HG03460 (cell line): Measurements from ENCODE around the gene C11orf24.
A peak's percentile ranks its signal among the peaks of the same experiment; 100 is the strongest.
"Not testable (repeated sequence)": the region's sequence is repeated elsewhere in the genome, so short reads cannot be mapped to it uniquely, and the experiment has no call there.

ENCODE experiments used
- ATAC-seq: cut with Tn5 transposase; IDR thresholded peaks from one replicate; pipeline ENCODE4 v1.9.1; 2021; ENCODE audit not compliant: unreplicated experiment

The C11orf24 gene

GRCh38 chr11:68256331-68256741 lies 15.4 kb downstream of the C11orf24 start:
- ATAC-seq: no peak

- ATAC-seq: no peak
Observed at GRCh38 chr11:68255526-68255925, 16.2 kb downstream of the C11orf24 start.

- no peak for ATAC-seq
Observed at GRCh38 chr11:68254421-68254820, 17.4 kb downstream of the C11orf24 start.

GRCh38 chr11:68251765-68252164 lies 20.0 kb downstream of the C11orf24 start:
- ATAC-seq: no peak

- ATAC-seq: not testable (repeated sequence)
Observed at GRCh38 chr11:68244912-68245311, 26.9 kb downstream of the C11orf24 start.

- ATAC-seq: not testable (repeated sequence)
Observed at GRCh38 chr11:68243847-68244246, 27.9 kb downstream of the C11orf24 start.

DNA sequence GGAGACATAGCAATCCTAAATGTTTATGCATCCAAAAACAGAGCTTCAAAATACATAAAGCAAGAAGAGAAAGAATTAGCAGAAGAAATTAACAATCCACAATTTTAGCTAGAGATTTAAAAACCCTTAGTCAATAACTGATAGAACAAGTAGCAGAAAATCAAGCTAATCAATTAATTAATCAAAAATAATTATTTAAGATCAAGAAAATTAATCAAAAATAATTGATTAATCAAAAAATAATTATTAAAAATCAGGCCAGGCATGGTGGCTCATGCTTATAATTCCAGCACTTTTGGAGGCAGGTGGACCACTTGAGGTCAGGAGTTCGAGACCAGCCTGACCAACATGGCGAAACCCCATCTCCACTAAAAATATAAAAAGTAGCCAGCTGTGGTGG lies 29.2 kb downstream of the C11orf24 start:
- ATAC-seq: no peak

DNA sequence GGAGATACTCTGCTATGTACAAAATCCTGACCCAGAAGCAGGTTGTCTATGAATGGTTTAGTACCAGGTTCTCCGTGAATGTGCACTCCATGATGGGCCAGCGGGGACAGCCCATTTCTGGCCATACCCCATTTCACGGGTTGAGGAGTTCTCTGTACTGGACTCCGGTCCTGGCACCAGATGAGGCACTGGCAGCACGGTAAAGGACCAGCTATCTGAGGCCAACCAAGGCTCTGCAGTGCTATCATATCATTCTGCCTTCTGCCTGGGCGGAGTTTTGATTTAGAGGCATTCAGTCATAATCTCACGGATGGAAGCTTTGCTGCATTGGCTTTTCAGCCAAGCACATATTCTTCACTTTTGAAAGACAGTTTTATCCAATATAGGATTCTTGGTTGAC lies 40.2 kb downstream of the C11orf24 start:
- no peak for ATAC-seq

DNA sequence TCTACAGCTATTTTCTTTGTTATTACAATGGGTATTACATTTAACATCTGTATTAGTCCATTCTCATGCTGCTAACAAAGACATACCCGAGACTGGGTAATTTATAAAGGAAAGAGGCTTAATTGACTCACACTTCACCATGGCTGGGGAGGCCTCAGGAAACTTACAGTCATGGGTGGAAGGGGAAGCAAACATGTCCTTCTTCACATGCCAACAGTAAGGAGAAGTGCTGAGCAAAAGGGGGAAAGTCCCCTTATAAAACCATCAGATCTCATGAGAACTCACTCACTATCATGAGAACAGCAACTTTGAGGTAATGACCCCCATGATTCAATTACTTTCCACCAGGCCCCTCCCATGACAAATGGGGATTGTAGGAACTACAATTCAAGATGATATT lies 42.2 kb downstream of the C11orf24 start:
- ATAC-seq: no peak

GRCh38 chr11:68226421-68226820 lies 45.4 kb downstream of the C11orf24 start:
- no peak for ATAC-seq

- no peak for ATAC-seq
Observed at GRCh38 chr11:68224606-68225005, 47.2 kb downstream of the C11orf24 start.

- ATAC-seq: no peak
Observed at GRCh38 chr11:68223275-68223674, 48.5 kb downstream of the C11orf24 start.

DNA sequence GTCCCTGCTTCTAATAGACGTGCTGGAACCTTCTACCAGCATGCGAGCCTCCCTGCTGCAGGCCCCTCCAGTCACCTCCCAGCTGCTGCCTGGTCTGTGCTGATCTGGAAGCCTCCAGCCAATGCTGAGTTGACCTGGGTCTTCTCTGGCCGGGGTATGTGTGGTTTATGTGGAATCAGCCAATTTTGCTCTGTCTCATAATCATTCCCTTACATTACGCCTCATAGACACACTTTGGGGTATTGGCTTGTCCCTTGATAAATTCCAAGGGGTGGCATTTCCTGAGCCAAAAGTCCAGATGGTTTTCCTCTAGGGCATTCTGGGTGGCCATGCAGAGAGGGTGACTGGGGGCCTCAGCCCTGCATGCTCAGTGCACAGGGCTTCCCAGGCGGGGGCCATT lies 50.4 kb downstream of the C11orf24 start:
- no peak for ATAC-seq

GRCh38 chr11:68216171-68216938 lies 55.4 kb downstream of the C11orf24 start:
- no peak for ATAC-seq

DNA sequence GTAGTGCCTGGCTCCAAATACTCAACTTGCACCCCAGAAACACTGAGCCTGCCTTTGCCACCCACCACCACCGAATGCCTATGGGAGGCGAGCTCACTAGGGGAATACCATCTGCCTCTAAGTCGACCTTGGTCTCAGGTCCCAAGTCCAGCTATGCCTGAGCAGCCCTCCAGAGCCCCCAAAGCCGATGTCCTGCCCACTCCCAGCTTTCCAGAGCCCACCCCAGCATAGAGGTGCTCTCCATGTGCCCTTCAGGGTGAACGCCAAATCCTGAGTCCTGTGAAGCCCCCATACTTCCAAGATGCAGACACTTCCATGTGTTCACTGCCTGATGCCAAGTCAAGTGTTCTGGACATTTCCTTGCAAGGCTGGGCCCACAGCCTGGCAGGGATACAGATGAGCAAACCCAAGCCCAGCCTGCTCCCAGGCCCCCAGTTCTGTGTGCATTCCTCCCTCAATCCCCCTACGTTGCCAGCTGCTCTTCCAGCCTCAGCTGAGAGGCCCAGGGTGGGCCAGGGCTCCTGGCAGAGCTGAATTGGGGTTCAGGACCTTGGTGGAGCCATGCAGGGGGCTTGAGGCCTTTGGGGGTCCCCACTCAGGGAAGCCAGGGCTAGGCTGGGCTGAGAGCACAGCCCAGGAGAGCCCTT lies 56.1 kb downstream of the C11orf24 start:
- ATAC-seq: no peak

- no peak for ATAC-seq
Observed at GRCh38 chr11:68215087-68215445, 56.7 kb downstream of the C11orf24 start.

GRCh38 chr11:68214173-68215086 lies 57.3 kb downstream of the C11orf24 start:
- ATAC-seq: no peak

- ATAC-seq: peak; percentile 43
Observed at GRCh38 chr11:68213555-68214172, 58.1 kb downstream of the C11orf24 start.

DNA sequence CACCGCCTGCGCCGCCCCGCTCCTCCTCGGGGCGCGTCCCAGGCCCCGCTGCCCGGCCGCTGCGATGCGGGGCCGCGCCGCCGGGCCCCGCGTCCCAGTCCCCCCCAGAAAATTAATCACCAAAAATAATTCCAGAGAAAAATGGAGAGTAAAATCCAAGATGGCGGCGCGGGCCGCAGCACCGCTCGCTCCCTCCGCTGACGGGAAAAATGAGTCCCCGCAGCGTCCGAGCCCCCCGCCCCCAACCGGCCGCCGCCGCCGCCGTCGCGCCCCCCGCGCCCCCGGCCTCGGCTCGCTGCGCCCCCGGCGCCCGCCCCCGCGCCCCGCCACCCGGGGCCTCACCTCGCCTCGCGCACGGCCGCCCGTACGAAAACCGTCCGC lies 58.6 kb downstream of the C11orf24 start, which contains the start of gene KMT5B:
TSS of gene KMT5B (minus strand) at position 162 of the 381 bp plus-strand sequence. CDS start 23,220 bp downstream, outside the sequence.
- no peak for ATAC-seq

DNA sequence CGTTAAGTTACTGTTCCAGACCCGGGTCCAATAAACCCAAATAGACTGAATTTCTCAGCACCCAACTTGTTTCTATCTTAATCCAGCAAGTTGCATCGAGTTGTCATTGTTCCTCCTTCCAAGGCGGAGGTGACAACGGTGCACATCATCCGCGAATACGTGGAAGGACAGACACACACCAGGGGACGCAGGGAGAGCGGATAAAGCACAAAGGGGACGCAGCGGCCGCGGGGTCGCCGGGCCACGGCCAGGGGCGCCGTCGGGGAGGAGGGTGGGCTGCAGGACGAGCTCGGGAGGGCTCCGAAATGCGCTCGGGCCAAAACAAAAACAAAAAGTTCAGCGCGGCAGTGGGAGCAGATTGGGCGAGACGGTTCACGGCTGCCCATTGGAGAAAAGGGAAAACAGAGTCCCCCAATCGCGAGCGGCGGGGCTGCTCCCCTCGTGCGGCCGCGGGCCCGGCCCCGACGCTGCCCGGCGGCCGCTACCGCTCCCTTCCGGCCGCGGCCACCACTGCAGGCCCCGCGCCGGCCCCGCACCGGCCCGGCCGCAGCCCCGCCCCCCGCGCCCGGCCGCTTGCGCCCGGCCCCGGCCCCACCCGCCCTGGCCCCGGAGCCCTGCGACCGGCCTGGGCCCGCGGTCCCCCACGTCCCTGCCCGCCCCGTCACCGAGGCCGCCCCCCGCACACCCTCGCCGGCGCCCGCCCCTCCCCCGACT lies 59.2 kb downstream of the C11orf24 start:
- no peak for ATAC-seq
